Liver (tissue), 3 donors: ENCODE results near the gene CAST.
A peak's percentile ranks its signal among the peaks of the same experiment; 100 is the strongest.

ENCODE experiments used
- HNF4G ChIP-seq: IDR thresholded peaks from 2 replicates; pipeline ENCODE4 v1.6.1; 2016; ENCODE audit warnings: antibody characterized with exemption
- RAD21 ChIP-seq, 2 donors: IDR thresholded peaks; 2 replicates each; pipeline ENCODE4 v1.6.1; 2016; ENCODE audit warnings: antibody characterized with exemption in 2 of 2, mild to moderate bottlenecking in 2 of 2
- REST ChIP-seq: IDR thresholded peaks from 2 replicates; pipeline ENCODE4 v1.6.1; 2016; ENCODE audit warnings: antibody characterized with exemption, mild to moderate bottlenecking
- TAF1 ChIP-seq: conservative IDR thresholded peaks from 2 replicates; pipeline ENCODE4 v1.6.1; 2016; ENCODE audit warnings: antibody characterized with exemption, mild to moderate bottlenecking
- ZBTB33 ChIP-seq: IDR thresholded peaks from 2 replicates; pipeline ENCODE4 v1.6.1; 2016; ENCODE audit warnings: antibody characterized with exemption
- TF ChIP-seq, protein P1 (sequence below): fragments of 150-350 bp; IDR thresholded peaks from 2 replicates; pipeline ENCODE4 v1.5.1; 2017; ENCODE audit warnings: improper control_type of control experiment, low read depth, low read length; ENCODE audit not compliant: missing input control
- donor health status: healthy.
- donor health status: healthy.

GRCh38 chr5:96807075-96807654, 145.0 kb downstream of the CAST start:
- TF ChIP-seq REST (no peak), TAF1 (no peak), RAD21 (IDR thresholded peaks at IDR 0.05) (peak in 1 of 2 donors; percentile 38), ZBTB33 (no peak), HNF4G (no peak)
- TF ChIP-seq, protein P1, sequence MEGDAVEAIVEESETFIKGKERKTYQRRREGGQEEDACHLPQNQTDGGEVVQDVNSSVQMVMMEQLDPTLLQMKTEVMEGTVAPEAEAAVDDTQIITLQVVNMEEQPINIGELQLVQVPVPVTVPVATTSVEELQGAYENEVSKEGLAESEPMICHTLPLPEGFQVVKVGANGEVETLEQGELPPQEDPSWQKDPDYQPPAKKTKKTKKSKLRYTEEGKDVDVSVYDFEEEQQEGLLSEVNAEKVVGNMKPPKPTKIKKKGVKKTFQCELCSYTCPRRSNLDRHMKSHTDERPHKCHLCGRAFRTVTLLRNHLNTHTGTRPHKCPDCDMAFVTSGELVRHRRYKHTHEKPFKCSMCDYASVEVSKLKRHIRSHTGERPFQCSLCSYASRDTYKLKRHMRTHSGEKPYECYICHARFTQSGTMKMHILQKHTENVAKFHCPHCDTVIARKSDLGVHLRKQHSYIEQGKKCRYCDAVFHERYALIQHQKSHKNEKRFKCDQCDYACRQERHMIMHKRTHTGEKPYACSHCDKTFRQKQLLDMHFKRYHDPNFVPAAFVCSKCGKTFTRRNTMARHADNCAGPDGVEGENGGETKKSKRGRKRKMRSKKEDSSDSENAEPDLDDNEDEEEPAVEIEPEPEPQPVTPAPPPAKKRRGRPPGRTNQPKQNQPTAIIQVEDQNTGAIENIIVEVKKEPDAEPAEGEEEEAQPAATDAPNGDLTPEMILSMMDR, result no peak
